SK-N-SH treated with all-trans-retinoic acid at 6 μM for 48 hours (cell line): ENCODE results near the gene ZNF853.
"Not testable (repeated sequence)": the region's sequence is repeated elsewhere in the genome, so short reads cannot be mapped to it uniquely, and the experiment has no call there.

Experiments
- ATAC-seq: fragments of 200-7000 bp; cut with Tn5 transposase; 3 replicates; pipeline ENCODE4 v1.9.1; 2020; ENCODE audit warnings: mild to moderate bottlenecking, moderate library complexity
- ARNTL ChIP-seq: fragments of 450-650 bp; formaldehyde crosslinking; IDR thresholded peaks from 2 replicates; pipeline ENCODE4 v1.5.0; 2020; ENCODE audit warnings: low read depth, mild to moderate bottlenecking, moderate library complexity, borderline replicate concordance
- BACH2 ChIP-seq: fragments of 250-450 bp; sonication (Bioruptor Pico); IDR thresholded peaks from 2 replicates; pipeline ENCODE4 v1.9.0; 2021; ENCODE audit warnings: mild to moderate bottlenecking, borderline replicate concordance
- CSDC2 ChIP-seq: fragments of 250-450 bp; sonication (Bioruptor Pico); IDR thresholded peaks from 2 replicates; pipeline ENCODE4 v1.5.0; 2020; ENCODE audit warnings: mild to moderate bottlenecking, moderate library complexity
- ESRRG ChIP-seq: fragments of 250-450 bp; sonication (Bioruptor Pico); IDR thresholded peaks from 2 replicates; pipeline ENCODE4 v1.6.1; 2021; ENCODE audit warnings: mild to moderate bottlenecking
- GLIS3 ChIP-seq: fragments of 250-450 bp; sonication (Bioruptor Pico); IDR thresholded peaks from 2 replicates; pipeline ENCODE4 v1.5.0; 2020; ENCODE audit warnings: mild to moderate bottlenecking, moderate library complexity
- ISL1 ChIP-seq: fragments of 250-450 bp; sonication (Bioruptor Pico); IDR thresholded peaks from 2 replicates; pipeline ENCODE4 v2.1.2; 2022; ENCODE audit warnings: mild to moderate bottlenecking, moderate library complexity
- OSR1 ChIP-seq: fragments of 250-450 bp; sonication (Bioruptor Pico); IDR thresholded peaks from 2 replicates; pipeline ENCODE4 v1.8.0; 2022; ENCODE audit warnings: moderate library complexity, mild to moderate bottlenecking, inconsistent platforms
- PPARA ChIP-seq: fragments of 250-450 bp; sonication (Bioruptor Pico); IDR thresholded peaks from 2 replicates; pipeline ENCODE4 v1.5.0; 2020; ENCODE audit warnings: mild to moderate bottlenecking, borderline replicate concordance
- RARB ChIP-seq: fragments of 250-450 bp; sonication (Bioruptor Pico); IDR thresholded peaks from 2 replicates; pipeline ENCODE4 v1.8.0; 2021; ENCODE audit warnings: mild to moderate bottlenecking, moderate library complexity
- SNAI2 ChIP-seq: fragments of 250-450 bp; sonication (Bioruptor Pico); IDR thresholded peaks from 2 replicates; pipeline ENCODE4 v1.5.0; 2020; ENCODE audit warnings: mild to moderate bottlenecking, moderate library complexity
- TCF4 ChIP-seq: fragments of 250-450 bp; sonication (Bioruptor Pico); IDR thresholded peaks from 2 replicates; pipeline ENCODE4 v1.8.0; 2021; ENCODE audit warnings: mild to moderate bottlenecking, moderate library complexity, borderline replicate concordance
- TOX ChIP-seq: fragments of 250-450 bp; sonication (Bioruptor Pico); IDR thresholded peaks from 2 replicates; pipeline ENCODE4 v1.8.0; 2021; ENCODE audit warnings: mild to moderate bottlenecking, moderate library complexity, borderline replicate concordance
- ZC3H10 ChIP-seq: fragments of 250-450 bp; sonication (Bioruptor Pico); IDR thresholded peaks from 2 replicates; pipeline ENCODE4 v1.5.1; 2021; ENCODE audit warnings: mild to moderate bottlenecking, moderate library complexity
- ZFP30 ChIP-seq: fragments of 450-650 bp; formaldehyde crosslinking; IDR thresholded peaks from 2 replicates; pipeline ENCODE4 v1.5.0; 2022; ENCODE audit warnings: mild to moderate bottlenecking, moderate library complexity
- ZNF565 ChIP-seq: fragments of 450-650 bp; formaldehyde crosslinking; conservative IDR thresholded peaks from 2 replicates; pipeline ENCODE4 v1.5.0; 2020; ENCODE audit warnings: low read depth, mild to moderate bottlenecking, moderate library complexity
- ZNF70 ChIP-seq: fragments of 450-650 bp; formaldehyde crosslinking; IDR thresholded peaks from 2 replicates; pipeline ENCODE4 v1.5.0; 2020; ENCODE audit warnings: mild to moderate bottlenecking, moderate library complexity
- TF ChIP-seq, protein P1 (sequence below): fragments of 250-450 bp; sonication (Bioruptor Pico); IDR thresholded peaks from 2 replicates; pipeline ENCODE4 v1.5.1; 2021; ENCODE audit warnings: mild to moderate bottlenecking, moderate library complexity
- TF ChIP-seq, protein P2 (sequence below): fragments of 250-450 bp; sonication (Bioruptor Pico); IDR thresholded peaks from 2 replicates; pipeline ENCODE4 v1.8.0; 2021; ENCODE audit warnings: low read depth, mild to moderate bottlenecking, moderate library complexity, borderline replicate concordance
- TF ChIP-seq, protein P3 (sequence below): fragments of 250-450 bp; sonication (Bioruptor Pico); IDR thresholded peaks from 2 replicates; pipeline ENCODE4 v1.8.0; 2020; ENCODE audit warnings: mild to moderate bottlenecking, moderate library complexity, borderline replicate concordance
- TF ChIP-seq, protein P4 (sequence below): fragments of 250-450 bp; sonication (Bioruptor Pico); IDR thresholded peaks from 2 replicates; pipeline ENCODE4 v1.5.1; 2020; ENCODE audit warnings: low read depth, mild to moderate bottlenecking, moderate library complexity
- TF ChIP-seq, protein P5 (sequence below): fragments of 250-450 bp; sonication (Bioruptor Pico); IDR thresholded peaks from 2 replicates; pipeline ENCODE4 v1.5.0; 2020; ENCODE audit warnings: mild to moderate bottlenecking, moderate library complexity

ZNF853 gene

DNA sequence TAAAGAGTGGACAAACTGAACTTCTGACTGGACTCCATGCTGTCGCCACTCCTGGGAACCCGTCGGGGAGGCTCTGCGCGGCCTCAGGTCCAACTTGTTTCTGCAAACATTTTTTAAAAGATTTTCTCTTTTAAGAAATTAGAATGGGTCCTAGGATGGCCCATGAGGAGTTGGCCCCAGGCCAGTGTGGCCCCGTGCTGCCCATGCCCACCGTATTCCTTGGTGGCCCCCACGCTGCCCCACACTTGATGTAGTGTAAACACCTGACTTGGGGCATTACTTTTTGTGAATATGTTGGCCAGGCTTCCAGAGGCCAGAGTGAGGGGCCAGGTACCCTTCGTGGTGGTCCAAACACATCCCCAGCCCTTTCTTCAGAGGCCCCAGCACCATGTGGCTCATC lies 41.0 kb downstream of the ZNF853 start (continued):
- TF ChIP-seq, protein P1, sequence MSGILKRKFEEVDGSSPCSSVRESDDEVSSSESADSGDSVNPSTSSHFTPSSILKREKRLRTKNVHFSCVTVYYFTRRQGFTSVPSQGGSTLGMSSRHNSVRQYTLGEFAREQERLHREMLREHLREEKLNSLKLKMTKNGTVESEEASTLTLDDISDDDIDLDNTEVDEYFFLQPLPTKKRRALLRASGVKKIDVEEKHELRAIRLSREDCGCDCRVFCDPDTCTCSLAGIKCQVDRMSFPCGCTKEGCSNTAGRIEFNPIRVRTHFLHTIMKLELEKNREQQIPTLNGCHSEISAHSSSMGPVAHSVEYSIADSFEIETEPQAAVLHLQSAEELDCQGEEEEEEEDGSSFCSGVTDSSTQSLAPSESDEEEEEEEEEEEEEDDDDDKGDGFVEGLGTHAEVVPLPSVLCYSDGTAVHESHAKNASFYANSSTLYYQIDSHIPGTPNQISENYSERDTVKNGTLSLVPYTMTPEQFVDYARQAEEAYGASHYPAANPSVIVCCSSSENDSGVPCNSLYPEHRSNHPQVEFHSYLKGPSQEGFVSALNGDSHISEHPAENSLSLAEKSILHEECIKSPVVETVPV (CRISPR knock-in tag): no peak
- no peak for TF ChIP-seq BACH2 (CRISPR knock-in tag)
- TF ChIP-seq ZNF565 (CRISPR knock-in tag): no peak
- no peak for TF ChIP-seq RARB (CRISPR knock-in tag)
- no peak for TF ChIP-seq SNAI2 (CRISPR knock-in tag)
- TF ChIP-seq CSDC2 (CRISPR knock-in tag): no peak
- no peak for TF ChIP-seq TOX (CRISPR knock-in tag)
- no peak for TF ChIP-seq ESRRG (CRISPR knock-in tag)
- TF ChIP-seq OSR1 (CRISPR knock-in tag): no peak

DNA sequence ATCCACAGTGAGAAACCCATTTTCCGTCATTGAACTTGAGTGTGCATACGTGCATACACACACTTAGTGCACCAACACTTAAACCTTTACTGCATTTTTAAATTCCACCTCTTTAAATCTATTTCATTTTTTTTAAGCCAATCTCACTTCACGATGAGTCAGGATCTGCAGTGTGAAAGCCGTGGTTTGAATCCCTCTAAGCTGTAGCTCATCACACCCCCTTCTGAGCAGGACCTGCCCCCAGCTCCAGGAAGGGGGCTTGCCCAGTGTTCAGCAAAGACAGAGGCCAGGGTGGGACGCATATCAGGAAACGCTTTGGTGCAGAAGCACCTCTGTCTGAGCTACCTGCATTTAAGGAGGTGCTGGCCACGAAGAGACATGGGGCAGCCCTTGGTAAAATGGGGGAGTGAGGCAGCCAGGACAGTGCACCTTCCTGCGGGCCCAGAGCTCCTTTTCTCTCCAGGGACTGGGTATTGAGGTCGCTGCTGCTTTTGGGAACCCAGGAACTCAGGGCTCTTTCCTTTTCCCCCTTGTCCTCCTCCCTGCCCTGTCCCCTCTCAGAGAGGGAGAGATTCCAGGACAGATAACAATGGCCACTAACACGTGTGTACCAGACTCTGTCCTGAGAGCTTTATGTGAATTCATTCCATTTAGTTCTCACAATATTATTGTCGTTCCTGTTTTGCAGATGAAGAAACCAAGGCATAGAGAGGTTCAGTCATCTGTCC lies 43.4 kb downstream of the ZNF853 start:
- peak; percentile 60 for ATAC-seq
- no peak for TF ChIP-seq CSDC2 (CRISPR knock-in tag)
- TF ChIP-seq, protein P2, sequence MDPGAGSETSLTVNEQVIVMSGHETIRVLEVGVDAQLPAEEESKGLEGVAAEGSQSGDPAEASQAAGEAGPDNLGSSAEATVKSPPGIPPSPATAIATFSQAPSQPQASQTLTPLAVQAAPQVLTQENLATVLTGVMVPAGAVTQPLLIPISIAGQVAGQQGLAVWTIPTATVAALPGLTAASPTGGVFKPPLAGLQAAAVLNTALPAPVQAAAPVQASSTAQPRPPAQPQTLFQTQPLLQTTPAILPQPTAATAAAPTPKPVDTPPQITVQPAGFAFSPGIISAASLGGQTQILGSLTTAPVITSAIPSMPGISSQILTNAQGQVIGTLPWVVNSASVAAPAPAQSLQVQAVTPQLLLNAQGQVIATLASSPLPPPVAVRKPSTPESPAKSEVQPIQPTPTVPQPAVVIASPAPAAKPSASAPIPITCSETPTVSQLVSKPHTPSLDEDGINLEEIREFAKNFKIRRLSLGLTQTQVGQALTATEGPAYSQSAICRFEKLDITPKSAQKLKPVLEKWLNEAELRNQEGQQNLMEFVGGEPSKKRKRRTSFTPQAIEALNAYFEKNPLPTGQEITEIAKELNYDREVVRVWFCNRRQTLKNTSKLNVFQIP (CRISPR knock-in tag): no peak
- TF ChIP-seq RARB (CRISPR knock-in tag): no peak
- TF ChIP-seq ARNTL (CRISPR knock-in tag): no peak
- no peak for TF ChIP-seq TOX (CRISPR knock-in tag)
- no peak for TF ChIP-seq ZNF70 (CRISPR knock-in tag)
- TF ChIP-seq, protein P1 (CRISPR knock-in tag): no peak
- TF ChIP-seq ISL1 (CRISPR knock-in tag): no peak
- TF ChIP-seq ZNF565 (CRISPR knock-in tag): no peak
- TF ChIP-seq, protein P3, sequence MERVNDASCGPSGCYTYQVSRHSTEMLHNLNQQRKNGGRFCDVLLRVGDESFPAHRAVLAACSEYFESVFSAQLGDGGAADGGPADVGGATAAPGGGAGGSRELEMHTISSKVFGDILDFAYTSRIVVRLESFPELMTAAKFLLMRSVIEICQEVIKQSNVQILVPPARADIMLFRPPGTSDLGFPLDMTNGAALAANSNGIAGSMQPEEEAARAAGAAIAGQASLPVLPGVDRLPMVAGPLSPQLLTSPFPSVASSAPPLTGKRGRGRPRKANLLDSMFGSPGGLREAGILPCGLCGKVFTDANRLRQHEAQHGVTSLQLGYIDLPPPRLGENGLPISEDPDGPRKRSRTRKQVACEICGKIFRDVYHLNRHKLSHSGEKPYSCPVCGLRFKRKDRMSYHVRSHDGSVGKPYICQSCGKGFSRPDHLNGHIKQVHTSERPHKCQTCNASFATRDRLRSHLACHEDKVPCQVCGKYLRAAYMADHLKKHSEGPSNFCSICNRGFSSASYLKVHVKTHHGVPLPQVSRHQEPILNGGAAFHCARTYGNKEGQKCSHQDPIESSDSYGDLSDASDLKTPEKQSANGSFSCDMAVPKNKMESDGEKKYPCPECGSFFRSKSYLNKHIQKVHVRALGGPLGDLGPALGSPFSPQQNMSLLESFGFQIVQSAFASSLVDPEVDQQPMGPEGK (CRISPR knock-in tag): no peak
- TF ChIP-seq SNAI2 (CRISPR knock-in tag): no peak
- TF ChIP-seq GLIS3 (CRISPR knock-in tag): no peak
- TF ChIP-seq, protein P4, sequence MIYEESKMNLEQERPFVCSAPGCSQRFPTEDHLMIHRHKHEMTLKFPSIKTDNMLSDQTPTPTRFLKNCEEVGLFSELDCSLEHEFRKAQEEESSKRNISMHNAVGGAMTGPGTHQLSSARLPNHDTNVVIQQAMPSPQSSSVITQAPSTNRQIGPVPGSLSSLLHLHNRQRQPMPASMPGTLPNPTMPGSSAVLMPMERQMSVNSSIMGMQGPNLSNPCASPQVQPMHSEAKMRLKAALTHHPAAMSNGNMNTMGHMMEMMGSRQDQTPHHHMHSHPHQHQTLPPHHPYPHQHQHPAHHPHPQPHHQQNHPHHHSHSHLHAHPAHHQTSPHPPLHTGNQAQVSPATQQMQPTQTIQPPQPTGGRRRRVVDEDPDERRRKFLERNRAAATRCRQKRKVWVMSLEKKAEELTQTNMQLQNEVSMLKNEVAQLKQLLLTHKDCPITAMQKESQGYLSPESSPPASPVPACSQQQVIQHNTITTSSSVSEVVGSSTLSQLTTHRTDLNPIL (CRISPR knock-in tag): no peak
- TF ChIP-seq BACH2 (CRISPR knock-in tag): no peak
- TF ChIP-seq PPARA: no peak
- TF ChIP-seq ZFP30: no peak
- TF ChIP-seq, protein P5, sequence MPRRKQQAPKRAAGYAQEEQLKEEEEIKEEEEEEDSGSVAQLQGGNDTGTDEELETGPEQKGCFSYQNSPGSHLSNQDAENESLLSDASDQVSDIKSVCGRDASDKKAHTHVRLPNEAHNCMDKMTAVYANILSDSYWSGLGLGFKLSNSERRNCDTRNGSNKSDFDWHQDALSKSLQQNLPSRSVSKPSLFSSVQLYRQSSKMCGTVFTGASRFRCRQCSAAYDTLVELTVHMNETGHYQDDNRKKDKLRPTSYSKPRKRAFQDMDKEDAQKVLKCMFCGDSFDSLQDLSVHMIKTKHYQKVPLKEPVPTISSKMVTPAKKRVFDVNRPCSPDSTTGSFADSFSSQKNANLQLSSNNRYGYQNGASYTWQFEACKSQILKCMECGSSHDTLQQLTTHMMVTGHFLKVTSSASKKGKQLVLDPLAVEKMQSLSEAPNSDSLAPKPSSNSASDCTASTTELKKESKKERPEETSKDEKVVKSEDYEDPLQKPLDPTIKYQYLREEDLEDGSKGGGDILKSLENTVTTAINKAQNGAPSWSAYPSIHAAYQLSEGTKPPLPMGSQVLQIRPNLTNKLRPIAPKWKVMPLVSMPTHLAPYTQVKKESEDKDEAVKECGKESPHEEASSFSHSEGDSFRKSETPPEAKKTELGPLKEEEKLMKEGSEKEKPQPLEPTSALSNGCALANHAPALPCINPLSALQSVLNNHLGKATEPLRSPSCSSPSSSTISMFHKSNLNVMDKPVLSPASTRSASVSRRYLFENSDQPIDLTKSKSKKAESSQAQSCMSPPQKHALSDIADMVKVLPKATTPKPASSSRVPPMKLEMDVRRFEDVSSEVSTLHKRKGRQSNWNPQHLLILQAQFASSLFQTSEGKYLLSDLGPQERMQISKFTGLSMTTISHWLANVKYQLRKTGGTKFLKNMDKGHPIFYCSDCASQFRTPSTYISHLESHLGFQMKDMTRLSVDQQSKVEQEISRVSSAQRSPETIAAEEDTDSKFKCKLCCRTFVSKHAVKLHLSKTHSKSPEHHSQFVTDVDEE (CRISPR knock-in tag): no peak
- no peak for TF ChIP-seq ZC3H10 (CRISPR knock-in tag)
- TF ChIP-seq OSR1 (CRISPR knock-in tag): no peak
- TF ChIP-seq TCF4 (CRISPR knock-in tag): no peak; the same call in 1 of the 2 replicates
- TF ChIP-seq, all 23 proteins: peak for 0

DNA sequence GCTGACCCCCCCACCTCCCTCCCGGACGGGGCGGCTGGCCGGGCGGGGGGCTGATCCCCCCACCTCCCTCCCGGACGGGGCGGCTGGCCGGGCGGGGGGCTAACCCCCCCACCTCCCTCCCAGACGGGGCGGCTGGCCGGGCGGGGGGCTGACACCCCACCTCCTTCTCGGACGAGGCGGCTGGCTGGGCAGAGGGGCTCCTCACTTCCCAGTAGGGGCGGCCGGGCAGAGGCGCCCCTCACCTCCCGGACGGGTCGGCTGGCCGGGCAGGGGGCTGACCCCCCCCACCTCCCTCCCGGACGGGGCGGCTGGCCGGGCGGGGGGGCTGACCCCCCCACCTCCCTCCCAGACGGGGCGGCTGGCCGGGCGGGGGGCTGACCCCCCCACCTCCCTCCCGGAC lies 55.4 kb downstream of the ZNF853 start:
- ATAC-seq: not testable (repeated sequence)
